Kidney (tissue), 14 donors: ENCODE measurements around the gene PPEF2. TPM values are rescaled to one million over a fixed set of nuclear protein-coding genes. Genes with fewer than 3 reads are reported as not detected.
A peak's percentile ranks its signal among the peaks of the same experiment; 100 is the strongest.

Source experiments
- DNase-seq, 5 donors: peaks; one replicate each; pipeline ENCODE4 v3.0.0-alpha.2; 2013 to 2020
- FAIRE-seq: peaks from 2 replicates; lab custom pipeline; 2012; peaks lifted over from hg19 to GRCh38; lab: Jason Lieb, UNC
- H3K27ac ChIP-seq, 2 donors: one replicate each; pipeline ENCODE4 v1.7.0; 2013; ENCODE audit warnings: low read depth in 2 of 2, low read length in 2 of 2, inconsistent platforms in 1 of 2
- H3K27me3 ChIP-seq: one replicate; pipeline ENCODE4 v1.7.1; 2013; ENCODE audit warnings: low read length, inconsistent platforms; ENCODE audit not compliant: control insufficient read depth, insufficient read depth
- H3K36me3 ChIP-seq, 3 donors: one replicate each; pipeline versions ENCODE4 v1.7.0 to v1.7.1; 2013; ENCODE audit warnings: low read length in 3 of 3, control low read depth in 1 of 3, inconsistent platforms in 1 of 3; ENCODE audit not compliant: insufficient read depth in 3 of 3, control insufficient read depth in 2 of 3
- H3K4me1 ChIP-seq, 3 donors: one replicate each; pipeline versions ENCODE4 v1.7.0 to v1.7.1; 2013; ENCODE audit warnings: low read length in 3 of 3, inconsistent platforms in 1 of 3, low read depth in 1 of 3; ENCODE audit not compliant: control insufficient read depth in 2 of 3, insufficient read depth in 2 of 3
- H3K4me3 ChIP-seq, 3 donors: one replicate each; pipeline versions ENCODE4 v1.7.0 to v1.8.1; 2013; ENCODE audit warnings: low read length in 3 of 3, control low read depth in 1 of 3, inconsistent platforms in 1 of 3
- H3K9ac ChIP-seq, 3 donors: one replicate each; pipeline versions ENCODE4 v1.7.0 to v1.7.1; 2013; ENCODE audit warnings: low read length in 3 of 3, control low read depth in 1 of 3, inconsistent platforms in 1 of 3
- H3K9me3 ChIP-seq, 3 donors: one replicate each; pipeline versions ENCODE4 v1.7.0 to v1.7.1; 2013; ENCODE audit warnings: low read length in 3 of 3, control low read depth in 1 of 3, inconsistent platforms in 1 of 3; ENCODE audit not compliant: control insufficient read depth in 2 of 3, insufficient read depth in 1 of 3
- intact Hi-C: fragments of 100-400 bp; cut with DNase I; formaldehyde crosslinking; loops from one replicate; pipeline ENCODE4 v1.11.1; 2022
- polyA plus RNA-seq: library from polyadenylated mRNA; stranded (reverse); fragments of 350-450 nt; fragmentation: Illumina TruSeq; extraction: RNeasy Lipid Tissue Mini Kit (QIAGEN cat#74804); gene quantifications from one replicate; pipeline ENCODE4 v1.2.3, GENCODE V29; 2014; ENCODE audit warnings: low read depth, low replicate concordance; ENCODE audit not compliant: insufficient read depth
- total RNA-seq: library from RNA; stranded (reverse); fragmentation: NEBNext Ultra II Directional; extraction: Animal tissue kit (Norgen Biotek cat#: 25700); gene quantifications from one replicate; pipeline ENCODE4 v1.2.1, GENCODE V29; 2021
- TF ChIP-seq, protein P1 (sequence below): IDR thresholded peaks from 3 replicates; pipeline ENCODE4 v1.5.1; 2012; ENCODE audit warnings: mild to moderate bottlenecking, moderate library complexity, borderline replicate concordance; ENCODE audit not compliant: insufficient read depth; ENCODE audit errors: extremely low read depth
- donor health status: control.
- donor health status: control.
- donor health status: control.
- donor health status: control.
- donor health status: control.
- donor health status: DM: yes; HTN: yes; CAD: no.
- donor health status: Normal renal cell carcinoma (clear cell type).

PPEF2 gene
- total and polyA plus RNA-seq, 2 donors from 2014 or later: not detected

DNA sequence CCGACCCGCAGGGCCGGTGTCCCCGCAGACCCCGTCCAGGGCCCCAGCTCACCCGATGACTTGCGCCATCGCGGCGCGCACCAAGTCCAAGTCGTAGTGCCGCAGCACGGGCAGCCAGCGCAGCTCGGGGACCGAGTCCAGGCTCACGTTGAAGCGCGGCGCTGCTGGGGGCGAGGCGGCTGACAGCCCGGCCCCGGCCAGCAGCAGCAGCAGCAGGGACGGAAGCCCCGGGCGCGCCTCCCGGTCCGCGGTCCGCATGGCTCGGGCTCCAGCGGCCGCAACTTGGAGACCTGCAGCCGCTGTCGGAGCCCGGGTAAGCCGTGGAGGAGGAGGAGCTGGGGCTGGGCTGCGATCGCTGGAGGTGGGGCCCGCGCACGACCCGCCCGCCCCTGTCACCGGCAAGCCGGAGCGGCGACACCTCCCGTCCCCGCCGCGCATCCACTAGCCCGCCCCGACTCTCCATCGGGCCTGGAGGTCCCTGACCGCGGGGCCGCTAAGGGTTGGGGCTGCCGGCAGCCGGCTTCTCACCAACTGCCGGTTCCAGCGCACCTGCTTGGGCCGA lies 38.5 kb upstream of the PPEF2 start, which contains the start of gene NAAA:
Gene NAAA (minus strand): TSS at position 322 of the 562 bp plus-strand sequence. CDS start 64 bp downstream, at position 258.
- no peak for FAIRE-seq
- peak within 1 kb of the TSS; percentile 71 to 81 for H3K27ac ChIP-seq
- H3K4me3 ChIP-seq: peak within 1 kb of the TSS; percentile 66 to 94 (median 87)
- peak within 1 kb of the TSS; percentile 43 to 71 (median 46) for H3K9ac ChIP-seq
- DNase-seq: peak; percentile 70 to 97 (median 83)
- H3K4me1 ChIP-seq: no peaks in the 10 kb centered on the region
- no peaks in the 10 kb centered on the region for H3K27me3 ChIP-seq
- H3K9me3 ChIP-seq: no peaks in the 10 kb centered on the region
- intact Hi-C loops: no loop called here
- TF ChIP-seq, protein P1, sequence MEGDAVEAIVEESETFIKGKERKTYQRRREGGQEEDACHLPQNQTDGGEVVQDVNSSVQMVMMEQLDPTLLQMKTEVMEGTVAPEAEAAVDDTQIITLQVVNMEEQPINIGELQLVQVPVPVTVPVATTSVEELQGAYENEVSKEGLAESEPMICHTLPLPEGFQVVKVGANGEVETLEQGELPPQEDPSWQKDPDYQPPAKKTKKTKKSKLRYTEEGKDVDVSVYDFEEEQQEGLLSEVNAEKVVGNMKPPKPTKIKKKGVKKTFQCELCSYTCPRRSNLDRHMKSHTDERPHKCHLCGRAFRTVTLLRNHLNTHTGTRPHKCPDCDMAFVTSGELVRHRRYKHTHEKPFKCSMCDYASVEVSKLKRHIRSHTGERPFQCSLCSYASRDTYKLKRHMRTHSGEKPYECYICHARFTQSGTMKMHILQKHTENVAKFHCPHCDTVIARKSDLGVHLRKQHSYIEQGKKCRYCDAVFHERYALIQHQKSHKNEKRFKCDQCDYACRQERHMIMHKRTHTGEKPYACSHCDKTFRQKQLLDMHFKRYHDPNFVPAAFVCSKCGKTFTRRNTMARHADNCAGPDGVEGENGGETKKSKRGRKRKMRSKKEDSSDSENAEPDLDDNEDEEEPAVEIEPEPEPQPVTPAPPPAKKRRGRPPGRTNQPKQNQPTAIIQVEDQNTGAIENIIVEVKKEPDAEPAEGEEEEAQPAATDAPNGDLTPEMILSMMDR: peak; percentile 34
- H3K36me3 ChIP-seq: peaks cover 0 to 3% (median 0%) of the 10 kb centered on the region in 3 donors

DNA sequence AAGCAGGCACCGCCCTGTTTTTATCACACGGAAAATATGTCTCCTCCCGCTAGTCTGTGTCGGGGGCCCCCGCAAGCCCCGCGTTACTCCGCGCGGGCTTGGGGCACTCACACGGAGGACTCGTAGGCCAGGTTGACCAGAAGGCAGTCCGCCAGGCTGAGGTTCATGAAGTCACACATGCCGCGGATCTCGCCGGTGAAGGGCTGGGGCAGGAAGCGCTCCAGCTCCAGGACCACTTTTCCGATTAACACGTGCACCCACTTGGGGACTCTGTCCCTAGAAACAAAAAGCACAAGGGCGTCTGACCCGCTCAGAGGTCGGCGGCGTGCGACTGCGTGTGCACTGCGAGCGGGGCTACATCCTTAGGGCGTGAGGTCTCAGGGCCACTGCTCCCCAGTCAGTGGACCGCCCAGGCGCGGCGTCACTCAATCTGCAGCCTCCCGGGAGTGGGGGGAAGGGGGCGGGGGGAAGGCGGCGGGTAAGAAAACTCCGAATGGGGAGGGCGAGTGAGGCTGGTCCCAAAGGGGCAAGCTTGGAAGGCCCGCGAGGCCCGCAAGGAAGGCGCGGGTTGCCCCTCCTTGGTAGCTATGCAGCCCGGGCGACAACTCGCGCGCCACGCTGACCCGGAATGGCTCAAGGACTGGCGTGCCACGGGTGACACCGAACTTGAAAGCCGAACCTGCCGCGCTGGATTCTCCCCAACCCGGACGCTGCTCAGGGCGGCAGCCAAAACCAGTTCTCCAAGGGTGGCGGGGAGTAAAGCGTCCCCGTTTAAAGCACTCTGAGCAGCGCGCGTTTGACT lies 37.8 kb upstream of the PPEF2 start:
- Histone ChIP-seq H3K9ac (peak overlapping the region; percentile 43 to 71 (median 46)), H3K36me3 (peaks cover 0 to 6% (median 0%) of the 10 kb centered on the region in 3 donors), H3K4me3 (peak overlapping the region; percentile 66 to 94 (median 87)), H3K9me3 (no peaks in the 10 kb centered on the region), H3K4me1 (no peaks in the 10 kb centered on the region), H3K27me3 (no peaks in the 10 kb centered on the region), H3K27ac (peak overlapping the region; percentile 71 to 81)
- DNase-seq (peak; percentile 64 to 92 (median 67)), FAIRE-seq (no peak)
- TF ChIP-seq, protein P1: no peak
- intact Hi-C loops: no loop called here

DNA sequence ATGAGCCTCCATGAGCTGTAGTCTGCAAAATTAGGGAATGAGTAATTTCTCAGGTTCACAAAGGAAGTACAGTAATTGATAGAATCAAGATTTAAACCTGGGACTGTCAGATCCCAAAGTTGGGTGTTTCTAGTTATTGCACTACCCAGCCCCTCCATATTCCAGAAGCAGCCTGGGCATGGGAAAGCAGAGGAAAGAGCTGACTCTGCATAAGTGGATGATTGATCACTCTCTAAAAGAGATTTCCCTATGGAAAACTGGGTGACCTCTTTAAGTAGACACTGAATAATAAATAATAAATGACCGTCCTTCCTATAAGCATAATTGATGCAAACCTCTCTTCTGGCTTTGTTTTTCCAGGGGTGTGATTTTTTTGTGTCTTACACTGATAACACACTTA lies 33.4 kb upstream of the PPEF2 start:
- no peak overlapping the region for H3K4me3 ChIP-seq
- peaks cover 0 to 6% (median 1%) of the 10 kb centered on the region in 3 donors for H3K36me3 ChIP-seq
- no peak for DNase-seq
- TF ChIP-seq, protein P1: no peak
- H3K4me1 ChIP-seq: no peaks in the 10 kb centered on the region
- H3K27ac ChIP-seq: no peak overlapping the region
- no peaks in the 10 kb centered on the region for H3K27me3 ChIP-seq
- no peaks in the 10 kb centered on the region for H3K9me3 ChIP-seq
- intact Hi-C loops: no loop called here
- FAIRE-seq: no peak
- no peak overlapping the region for H3K9ac ChIP-seq
